A549 (cell line): ENCODE results near the gene FGD5. TPM values are rescaled to one million over a fixed set of nuclear protein-coding genes. Genes with fewer than 3 reads are reported as not detected.

Source experiments
- ATAC-seq, 2 experiments: fragments of 200-7000 bp in 1 of 2; fragments of >200 bp in 1 of 2; cut with Nextera tagmentation in 1 of 2; cut with Tn5 transposase in 1 of 2; 3 replicates each; pipeline versions ENCODE4 v1.8.0 to v1.9.1; 2018 to 2020; ENCODE audit warnings: mild to moderate bottlenecking in 1 of 2, moderate library complexity in 1 of 2
- CTCF ChIA-PET: fragments of 300-600 bp; sonication (Branson Sonifier 250); formaldehyde crosslinking; extraction: SDS; loops from one replicate; lab custom pipeline; 2021; ENCODE audit warnings: antibody characterized with exemption, inconsistent platforms; lab: Yijun Ruan, JAX
- POLR2A ChIA-PET: fragments of 350-600 bp; formaldehyde crosslinking; extraction: SDS; loops from one replicate; lab custom pipeline; 2021; ENCODE audit warnings: antibody characterized with exemption, inconsistent platforms; lab: Yijun Ruan, JAX
- DNase-seq, 2 experiments: peaks; one replicate each; pipeline versions ENCODE4 v3.0.0 to v3.0.0-alpha.2; 2011 to 2016; ENCODE audit warnings: low read depth in 1 of 2, low spot score in 1 of 2
- FAIRE-seq: peaks from 2 replicates; lab custom pipeline; 2011; peaks lifted over from hg19 to GRCh38; lab: Jason Lieb, UNC
- H3K27ac ChIP-seq, 2 experiments: fragments of >200 bp; sonication (Bioruptor Twin); formaldehyde crosslinking; 3 replicates each; pipeline ENCODE4 v1.5.1; 2016 to 2017
- H3K4me1 ChIP-seq: fragments of >200 bp; sonication (Bioruptor Twin); formaldehyde crosslinking; 3 replicates; pipeline ENCODE4 v1.6.1; 2016
- H3K4me2 ChIP-seq: fragments of >200 bp; sonication (Bioruptor Twin); formaldehyde crosslinking; 3 replicates; pipeline ENCODE4 v1.6.1; 2016
- H3K4me3 ChIP-seq: fragments of >200 bp; sonication (Bioruptor Twin); formaldehyde crosslinking; 3 replicates; pipeline ENCODE4 v1.5.1; 2016
- H3K9me3 ChIP-seq: fragments of >200 bp; sonication (Bioruptor Twin); formaldehyde crosslinking; 3 replicates; pipeline ENCODE4 v1.6.1; 2016
- CBX2 ChIP-seq: fragments of 200-600 bp; sonication (generic); IDR thresholded peaks from 2 replicates; pipeline ENCODE4 v1.6.1; 2016; ENCODE audit warnings: low read depth, mild to moderate bottlenecking, borderline replicate concordance
- CHD4 ChIP-seq: fragments of 200-600 bp; sonication (generic); IDR thresholded peaks from 2 replicates; pipeline ENCODE4 v1.6.1; 2016; ENCODE audit warnings: antibody characterized with exemption, mild to moderate bottlenecking, borderline replicate concordance
- EHMT2 ChIP-seq: fragments of 200-600 bp; sonication (generic); IDR thresholded peaks from 2 replicates; pipeline ENCODE4 v1.6.1; 2016; ENCODE audit warnings: antibody characterized with exemption, low read depth, mild to moderate bottlenecking, moderate library complexity
- EP300 ChIP-seq, 2 experiments: fragments of >200 bp; sonication (Bioruptor Twin); formaldehyde crosslinking; IDR thresholded peaks; 2 replicates in 1 of 2; 3 replicates in 1 of 2; pipeline ENCODE4 v1.6.1; 2016 to 2017
- FOSB ChIP-seq: fragments of 250-450 bp; sonication (Bioruptor Pico); IDR thresholded peaks from 2 replicates; pipeline ENCODE4 v1.5.0; 2020; ENCODE audit warnings: mild to moderate bottlenecking, moderate library complexity
- GATA3 ChIP-seq: IDR thresholded peaks from 2 replicates; pipeline ENCODE4 v1.6.1; 2012; ENCODE audit warnings: borderline replicate concordance
- HOXB5 ChIP-seq: fragments of 250-450 bp; sonication (Bioruptor Pico); IDR thresholded peaks from 2 replicates; pipeline ENCODE4 v1.5.0; 2020; ENCODE audit warnings: mild to moderate bottlenecking, moderate library complexity
- JUN ChIP-seq, 2 experiments: fragments of >200 bp; sonication (Bioruptor Twin); formaldehyde crosslinking; IDR thresholded peaks; 2 replicates in 1 of 2; 3 replicates in 1 of 2; pipeline ENCODE4 v1.6.1; 2016 to 2017
- KDM5A ChIP-seq: fragments of 200-600 bp; sonication (generic); IDR thresholded peaks from 2 replicates; pipeline ENCODE4 v1.6.1; 2016; ENCODE audit warnings: antibody characterized with exemption, mild to moderate bottlenecking
- MAFK ChIP-seq: fragments of 450-650 bp; IDR thresholded peaks from 2 replicates; pipeline ENCODE4 v1.6.1; 2014; ENCODE audit not compliant: partially characterized antibody
- NFE2L2 ChIP-seq: fragments of 150-350 bp; conservative IDR thresholded peaks from 2 replicates; pipeline ENCODE4 v1.6.1; 2014; ENCODE audit warnings: low read length
- NPAS2 ChIP-seq: fragments of 250-450 bp; sonication (Bioruptor Pico); IDR thresholded peaks from 2 replicates; pipeline ENCODE4 v1.8.0; 2022; ENCODE audit warnings: mild to moderate bottlenecking, moderate library complexity, borderline replicate concordance
- NR3C1 ChIP-seq: fragments of >200 bp; sonication (Bioruptor Twin); formaldehyde crosslinking; IDR thresholded peaks from 3 replicates; pipeline ENCODE4 v1.6.1; 2017
- POLR2A ChIP-seq: IDR thresholded peaks from 2 replicates; pipeline ENCODE4 v1.6.1; 2012; ENCODE audit warnings: mild to moderate bottlenecking, low read length
- RARB ChIP-seq: fragments of 250-450 bp; sonication (Bioruptor Pico); IDR thresholded peaks from 2 replicates; pipeline ENCODE4 v1.8.0; 2021; ENCODE audit warnings: mild to moderate bottlenecking, moderate library complexity
- RCOR1 ChIP-seq: fragments of 150-350 bp; IDR thresholded peaks from 2 replicates; pipeline ENCODE4 v1.6.1; 2014; ENCODE audit warnings: antibody characterized with exemption, low read length, low read depth
- TFCP2L1 ChIP-seq: fragments of 250-450 bp; sonication (Bioruptor Pico); IDR thresholded peaks from 2 replicates; pipeline ENCODE4 v1.5.0; 2021; ENCODE audit warnings: mild to moderate bottlenecking
- TP53 ChIP-seq: fragments of 250-450 bp; sonication (Bioruptor Pico); IDR thresholded peaks from 2 replicates; pipeline ENCODE4 v1.5.0; 2021; ENCODE audit warnings: mild to moderate bottlenecking, moderate library complexity
- ZFP36 ChIP-seq: fragments of 450-650 bp; IDR thresholded peaks from 2 replicates; pipeline ENCODE4 v1.6.1; 2014; ENCODE audit warnings: borderline replicate concordance; ENCODE audit not compliant: partially characterized antibody
- ZNF302 ChIP-seq: fragments of 250-450 bp; sonication (Bioruptor Pico); IDR thresholded peaks from 2 replicates; pipeline ENCODE4 v1.9.0; 2021; ENCODE audit warnings: inconsistent platforms, mild to moderate bottlenecking, moderate library complexity
- WGBS: methylation state at CpG from one replicate; pipeline ENCODE4 v1.1.6; 2017; ENCODE audit errors: missing lambda C conversion rate; 5-methylcytosine and 5-hydroxymethylcytosine counted together
- polyA plus RNA-seq, 4 experiments: library from polyadenylated mRNA; depleted of rRNA in 3 of 4; stranded (reverse); fragments of >200 nt; fragmentation: RNase III in 1 of 4; extraction: RNeasy Plus Mini Kit Qiagen cat#74134 plus additional on column Dnase treatment in 1 of 4; gene quantifications; 2 replicates in 3 of 4; 3 replicates in 1 of 4; pipeline ENCODE4 v1.2.3, GENCODE V29; 2011 to 2017
- TF ChIP-seq, protein P1 (sequence below): IDR thresholded peaks from 2 replicates; pipeline ENCODE4 v1.6.1; 2012
- TF ChIP-seq, protein P2 (sequence below): fragments of 250-450 bp; sonication (Bioruptor Pico); IDR thresholded peaks from 2 replicates; pipeline ENCODE4 v1.5.0; 2021; ENCODE audit warnings: mild to moderate bottlenecking, moderate library complexity, borderline replicate concordance
- TF ChIP-seq, protein P3 (sequence below): IDR thresholded peaks from 2 replicates; pipeline ENCODE4 v1.6.1; 2012; ENCODE audit warnings: low read depth, borderline replicate concordance
- TF ChIP-seq, protein P4 (sequence below): fragments of 250-450 bp; sonication (Bioruptor Pico); IDR thresholded peaks from 2 replicates; pipeline ENCODE4 v1.5.0; 2020; ENCODE audit warnings: low read depth, mild to moderate bottlenecking, moderate library complexity
- TF ChIP-seq, protein P5 (sequence below): fragments of >200 bp; sonication (Bioruptor Twin); formaldehyde crosslinking; IDR thresholded peaks from 3 replicates; pipeline ENCODE4 v1.6.1; 2016
- TF ChIP-seq, protein P6 (sequence below): fragments of 450-650 bp; IDR thresholded peaks from 2 replicates; pipeline ENCODE4 v1.6.1; 2014; ENCODE audit warnings: antibody characterized with exemption

The FGD5 gene
- polyA plus RNA-seq, 2 of the 4 experiments (the other 2 are of a cell fraction): 0.16 TPM; not detected in 1

DNA sequence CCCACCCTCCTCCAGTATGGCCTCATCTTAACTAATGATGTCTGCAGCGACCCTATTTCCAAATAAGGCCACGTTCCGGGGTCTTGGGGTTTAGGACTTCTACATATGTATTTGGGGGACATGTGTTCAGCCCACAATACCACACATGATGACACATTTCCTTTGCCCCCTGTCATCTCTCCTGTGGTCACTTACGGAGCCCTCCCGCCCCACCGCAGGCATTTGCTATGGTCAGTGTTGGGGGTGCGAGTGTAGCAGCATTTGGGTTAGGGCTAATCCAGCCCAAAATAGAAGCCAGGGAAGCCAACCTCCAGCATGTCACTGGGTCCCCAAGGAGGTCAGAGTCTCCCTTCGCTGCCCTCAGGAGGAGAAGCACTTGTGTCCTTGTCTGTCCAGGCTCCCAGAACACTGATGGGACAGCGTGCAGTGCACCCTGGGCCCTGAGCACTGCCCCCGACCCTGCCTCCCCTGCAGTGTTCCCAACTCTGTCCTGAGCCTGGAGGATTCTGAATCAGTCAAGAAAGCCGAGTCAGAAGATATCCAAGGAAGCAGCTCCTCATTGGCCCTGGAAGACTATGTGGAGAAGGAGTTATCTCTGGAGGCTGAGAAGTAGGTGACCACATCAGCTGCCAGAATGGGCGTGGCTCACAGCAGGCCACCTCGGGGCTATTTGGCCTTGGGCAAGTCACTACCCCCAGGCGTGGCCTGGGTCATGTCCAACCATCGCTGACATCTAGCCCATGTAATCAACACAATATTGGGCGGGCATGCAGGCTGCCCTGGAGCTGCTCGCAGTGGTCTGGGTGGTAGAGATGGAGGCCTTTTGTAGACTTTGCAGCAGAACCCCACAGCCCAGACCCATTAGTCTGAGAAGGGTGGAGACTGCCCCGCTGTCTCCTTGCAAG, 46.9 kb upstream of the FGD5 start:
- Histone ChIP-seq H3K27ac (no peak overlapping the region), H3K4me2 (no peak overlapping the region), H3K4me3 (no peak overlapping the region), H3K4me1 (no peaks in the 10 kb centered on the region)
- FAIRE-seq: no peak
- ATAC-seq: no peak
- WGBS: 72% methylated on average over 15 of the region's 18 CpGs
- DNase-seq: no peak
- TF ChIP-seq RARB (no peak), NFE2L2 (no peak), JUN (IDR thresholded peaks at IDR 0.05) (no peak), CHD4 (no peak), EHMT2 (no peak), NPAS2 (CRISPR knock-in tag) (no peak), MAFK (no peak), NR3C1 (no peak), HOXB5 (CRISPR knock-in tag) (no peak), TFCP2L1 (CRISPR knock-in tag) (no peak), FOSB (CRISPR knock-in tag) (no peak), TP53 (CRISPR knock-in tag) (no peak), RCOR1 (no peak), ZFP36 (no peak), EP300 (IDR thresholded peaks at IDR 0.05) (no peak), POLR2A (no peak), GATA3 (no peak)
- TF ChIP-seq, protein P1, sequence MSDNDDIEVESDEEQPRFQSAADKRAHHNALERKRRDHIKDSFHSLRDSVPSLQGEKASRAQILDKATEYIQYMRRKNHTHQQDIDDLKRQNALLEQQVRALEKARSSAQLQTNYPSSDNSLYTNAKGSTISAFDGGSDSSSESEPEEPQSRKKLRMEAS: no peak
- TF ChIP-seq, protein P2, sequence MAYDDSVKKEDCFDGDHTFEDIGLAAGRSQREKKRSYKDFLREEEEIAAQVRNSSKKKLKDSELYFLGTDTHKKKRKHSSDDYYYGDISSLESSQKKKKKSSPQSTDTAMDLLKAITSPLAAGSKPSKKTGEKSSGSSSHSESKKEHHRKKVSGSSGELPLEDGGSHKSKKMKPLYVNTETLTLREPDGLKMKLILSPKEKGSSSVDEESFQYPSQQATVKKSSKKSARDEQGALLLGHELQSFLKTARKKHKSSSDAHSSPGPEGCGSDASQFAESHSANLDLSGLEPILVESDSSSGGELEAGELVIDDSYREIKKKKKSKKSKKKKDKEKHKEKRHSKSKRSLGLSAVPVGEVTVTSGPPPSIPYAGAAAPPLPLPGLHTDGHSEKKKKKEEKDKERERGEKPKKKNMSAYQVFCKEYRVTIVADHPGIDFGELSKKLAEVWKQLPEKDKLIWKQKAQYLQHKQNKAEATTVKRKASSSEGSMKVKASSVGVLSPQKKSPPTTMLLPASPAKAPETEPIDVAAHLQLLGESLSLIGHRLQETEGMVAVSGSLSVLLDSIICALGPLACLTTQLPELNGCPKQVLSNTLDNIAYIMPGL: no peak
- TF ChIP-seq, protein P3, sequence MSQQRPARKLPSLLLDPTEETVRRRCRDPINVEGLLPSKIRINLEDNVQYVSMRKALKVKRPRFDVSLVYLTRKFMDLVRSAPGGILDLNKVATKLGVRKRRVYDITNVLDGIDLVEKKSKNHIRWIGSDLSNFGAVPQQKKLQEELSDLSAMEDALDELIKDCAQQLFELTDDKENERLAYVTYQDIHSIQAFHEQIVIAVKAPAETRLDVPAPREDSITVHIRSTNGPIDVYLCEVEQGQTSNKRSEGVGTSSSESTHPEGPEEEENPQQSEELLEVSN: no peak
- TF ChIP-seq, all 56 proteins: peak for 0
- no peaks in the 10 kb centered on the region for H3K9me3 ChIP-seq
- CTCF ChIA-PET: interaction anchor here (1.5 to 1.6 kb wide), 2 partner anchors 9 to 149 kb away, joined by 5 to 7 read pairs; no protein-coding TSS in a partner anchor
- POLR2A ChIA-PET: no interaction called here

DNA sequence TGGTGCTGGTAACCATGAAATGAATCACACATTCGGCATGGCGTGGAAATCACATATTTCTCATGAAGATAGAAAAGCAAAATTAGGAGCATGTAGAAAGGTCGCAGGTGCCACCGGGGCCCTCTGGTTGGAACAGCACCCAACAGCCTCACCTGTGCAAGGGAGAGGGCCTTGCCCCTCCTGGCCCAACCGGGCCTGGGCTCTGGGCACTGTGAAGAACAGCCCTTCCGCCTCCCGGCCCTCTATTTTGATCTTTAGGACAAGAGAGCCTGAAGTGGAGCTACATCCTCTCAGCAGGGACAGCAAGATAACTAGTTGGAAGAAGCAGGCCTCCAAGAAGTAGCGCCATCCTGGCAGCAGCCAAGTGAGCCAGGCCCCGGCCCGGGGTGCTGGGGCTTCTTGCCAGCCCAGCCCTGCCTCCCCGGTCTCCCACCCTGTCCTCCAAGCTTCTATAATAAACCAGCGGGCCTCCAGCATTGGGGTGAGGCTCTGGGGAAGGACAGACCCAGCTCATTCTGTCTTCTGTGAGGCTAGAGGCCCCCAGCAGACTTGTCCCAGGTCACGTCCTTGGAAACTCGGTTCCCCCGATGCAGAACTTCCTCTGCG, 46.1 kb upstream of the FGD5 start:
- H3K9me3 ChIP-seq: no peaks in the 10 kb centered on the region
- ChIA-PET CTCF (interaction anchor here (1.5 kb wide), 1 partner anchor 149 kb away, joined by 5 read pairs; no protein-coding TSS in a partner anchor), POLR2A (no interaction called here)
- no peak overlapping the region for H3K27ac ChIP-seq
- H3K4me1 ChIP-seq: no peaks in the 10 kb centered on the region
- WGBS: 73% methylated on average over 11 of the region's 16 CpGs
- no peak overlapping the region for H3K4me3 ChIP-seq
- ATAC-seq (no peak), FAIRE-seq (no peak), DNase-seq (no peak)
- no peak overlapping the region for H3K4me2 ChIP-seq
- TF ChIP-seq, protein P4, sequence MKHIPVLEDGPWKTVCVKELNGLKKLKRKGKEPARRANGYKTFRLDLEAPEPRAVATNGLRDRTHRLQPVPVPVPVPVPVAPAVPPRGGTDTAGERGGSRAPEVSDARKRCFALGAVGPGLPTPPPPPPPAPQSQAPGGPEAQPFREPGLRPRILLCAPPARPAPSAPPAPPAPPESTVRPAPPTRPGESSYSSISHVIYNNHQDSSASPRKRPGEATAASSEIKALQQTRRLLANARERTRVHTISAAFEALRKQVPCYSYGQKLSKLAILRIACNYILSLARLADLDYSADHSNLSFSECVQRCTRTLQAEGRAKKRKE (CRISPR knock-in tag): no peak
- TF ChIP-seq KDM5A (no peak), CBX2 (no peak), GATA3 (no peak), ZNF302 (CRISPR knock-in tag) (no peak)
- TF ChIP-seq, protein P5, sequence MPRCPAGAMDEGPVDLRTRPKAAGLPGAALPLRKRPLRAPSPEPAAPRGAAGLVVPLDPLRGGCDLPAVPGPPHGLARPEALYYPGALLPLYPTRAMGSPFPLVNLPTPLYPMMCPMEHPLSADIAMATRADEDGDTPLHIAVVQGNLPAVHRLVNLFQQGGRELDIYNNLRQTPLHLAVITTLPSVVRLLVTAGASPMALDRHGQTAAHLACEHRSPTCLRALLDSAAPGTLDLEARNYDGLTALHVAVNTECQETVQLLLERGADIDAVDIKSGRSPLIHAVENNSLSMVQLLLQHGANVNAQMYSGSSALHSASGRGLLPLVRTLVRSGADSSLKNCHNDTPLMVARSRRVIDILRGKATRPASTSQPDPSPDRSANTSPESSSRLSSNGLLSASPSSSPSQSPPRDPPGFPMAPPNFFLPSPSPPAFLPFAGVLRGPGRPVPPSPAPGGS: no peak
- TF ChIP-seq, protein P1: no peak
- TF ChIP-seq, protein P6, sequence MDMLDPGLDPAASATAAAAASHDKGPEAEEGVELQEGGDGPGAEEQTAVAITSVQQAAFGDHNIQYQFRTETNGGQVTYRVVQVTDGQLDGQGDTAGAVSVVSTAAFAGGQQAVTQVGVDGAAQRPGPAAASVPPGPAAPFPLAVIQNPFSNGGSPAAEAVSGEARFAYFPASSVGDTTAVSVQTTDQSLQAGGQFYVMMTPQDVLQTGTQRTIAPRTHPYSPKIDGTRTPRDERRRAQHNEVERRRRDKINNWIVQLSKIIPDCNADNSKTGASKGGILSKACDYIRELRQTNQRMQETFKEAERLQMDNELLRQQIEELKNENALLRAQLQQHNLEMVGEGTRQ: no peak
